Right forelimb (tissue), 1 donor: ENCODE measurements around the gene PLBD1.

ENCODE experiments used
- DNase-seq: peaks from one replicate; pipeline ENCODE4 v3.0.0-alpha.2; 2018

Gene PLBD1

DNA sequence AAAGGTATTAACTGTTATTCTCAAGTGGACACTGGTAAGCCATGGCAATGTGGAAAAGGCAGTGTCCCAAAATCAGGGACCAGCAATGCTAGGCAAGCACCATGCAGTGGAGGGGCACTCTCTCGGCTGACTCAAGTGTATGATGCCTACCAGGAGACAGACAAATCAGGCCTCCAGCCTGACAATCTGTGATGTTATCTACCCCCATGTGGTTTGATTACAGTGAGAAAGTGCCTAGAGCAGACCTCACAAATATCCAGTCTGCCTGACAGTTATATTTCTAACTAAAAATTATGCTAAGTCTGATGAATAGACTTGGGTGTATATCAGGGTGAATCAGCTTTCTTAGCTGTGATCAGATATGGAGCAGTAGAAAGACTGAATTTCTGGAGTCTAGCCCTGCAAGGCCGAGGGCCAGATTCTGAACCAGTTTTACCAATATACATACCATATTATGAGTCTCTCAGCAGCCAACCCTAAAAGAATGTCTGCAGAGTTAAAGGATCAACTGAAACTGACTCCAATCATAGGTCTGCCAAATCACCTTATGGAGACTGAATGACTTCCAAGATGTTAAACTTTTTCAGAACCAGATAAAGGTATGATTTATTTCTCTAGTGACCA is 3.2 kb downstream of the PLBD1 start:
- no peak for DNase-seq

DNA sequence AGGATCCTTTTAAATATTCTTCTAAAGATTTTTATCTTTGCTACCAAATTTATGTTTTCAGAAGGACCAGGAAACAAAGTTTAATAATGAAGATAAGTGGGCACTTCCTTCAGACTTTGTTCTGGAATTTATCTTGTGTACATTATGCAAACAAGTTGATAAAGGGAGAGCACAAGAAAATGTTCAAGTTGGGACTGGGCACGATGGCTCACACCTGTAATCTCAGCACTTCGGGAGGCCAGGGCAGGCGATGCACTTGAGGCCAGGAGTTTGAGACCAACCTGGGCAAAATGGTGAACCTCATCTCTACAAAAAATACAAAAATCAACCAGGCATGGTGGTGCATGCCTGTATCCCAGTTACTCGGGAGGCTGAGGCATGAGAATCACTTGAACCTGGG is 4.6 kb downstream of the PLBD1 start:
- no peak for DNase-seq

DNA sequence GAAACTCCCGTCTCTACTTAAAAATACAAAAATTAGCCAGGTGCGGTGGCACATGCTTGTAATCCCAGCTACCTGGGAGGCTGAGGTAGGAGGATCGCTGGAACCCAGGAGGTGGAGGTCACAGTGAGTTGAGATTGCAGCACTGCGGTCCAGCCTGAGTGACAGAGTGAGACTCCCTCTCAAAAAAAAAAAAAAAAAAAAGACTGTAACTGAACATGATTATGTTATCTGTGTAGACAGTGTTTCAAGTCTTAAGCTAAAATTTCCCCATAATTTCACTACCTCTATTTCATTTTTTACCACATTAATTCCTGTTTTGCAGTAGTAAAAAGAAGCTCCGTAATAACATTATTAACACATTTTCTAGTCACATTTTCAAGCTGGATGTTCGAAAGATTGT is 5.4 kb downstream of the PLBD1 start:
- no peak for DNase-seq

DNA sequence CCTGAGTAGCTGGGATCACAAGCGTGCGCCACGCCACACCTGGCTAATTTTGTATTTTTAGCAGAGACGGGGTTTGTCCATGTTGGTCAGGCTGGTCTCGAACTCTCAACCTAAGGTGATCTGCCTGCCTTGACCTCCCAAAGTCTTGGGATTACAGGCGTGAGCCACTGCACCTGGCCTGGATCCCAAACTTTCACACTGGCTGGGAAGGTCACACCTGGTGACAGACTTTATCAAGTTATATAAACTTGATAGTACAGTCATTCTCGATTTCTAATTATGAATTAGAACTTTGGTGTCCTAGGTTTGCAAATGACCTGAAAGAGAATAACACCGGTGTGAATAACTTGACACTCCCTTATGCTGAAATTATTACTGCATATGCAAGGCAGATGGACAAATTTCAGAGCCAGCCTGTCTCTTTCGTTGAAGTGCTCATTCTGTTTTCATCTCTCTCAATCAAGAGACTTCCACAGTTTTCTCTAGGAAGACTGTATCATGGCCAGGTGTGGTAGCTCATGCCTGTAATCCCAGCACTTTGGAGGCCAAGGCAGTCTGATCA is 5.9 kb downstream of the PLBD1 start:
- DNase-seq = no peak

DNA sequence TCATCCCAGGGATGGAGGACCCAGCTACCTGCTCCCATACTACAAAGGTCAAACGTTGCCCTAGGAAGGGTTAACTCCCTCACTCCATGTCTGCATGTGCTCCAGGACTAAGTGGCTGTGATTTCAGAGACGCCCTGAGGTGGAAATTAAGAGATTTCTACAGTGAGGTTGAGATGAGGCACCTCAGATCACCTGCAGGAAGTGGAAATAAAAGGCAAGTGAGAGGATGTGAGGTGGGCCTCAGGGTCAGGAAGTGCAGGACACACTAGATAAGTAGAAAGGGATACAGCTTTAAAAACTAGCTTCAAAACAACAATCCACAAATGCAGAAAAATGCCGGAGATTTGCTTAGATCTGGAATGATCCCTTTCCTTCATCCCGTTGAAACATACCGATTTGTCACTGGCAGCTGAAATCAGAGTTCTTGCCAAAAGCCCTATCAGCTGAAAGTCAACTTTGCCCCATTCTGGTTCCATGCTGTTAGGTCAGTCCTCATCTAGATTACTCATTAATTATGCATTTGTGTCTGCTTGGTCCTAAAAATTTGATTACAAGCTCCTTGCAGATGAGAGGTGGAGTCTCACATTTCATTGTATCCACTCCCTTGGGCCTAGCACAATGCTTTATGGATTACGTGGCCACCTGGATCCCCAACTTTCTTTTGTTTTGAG is 6.6 kb downstream of the PLBD1 start:
- no peak for DNase-seq

DNA sequence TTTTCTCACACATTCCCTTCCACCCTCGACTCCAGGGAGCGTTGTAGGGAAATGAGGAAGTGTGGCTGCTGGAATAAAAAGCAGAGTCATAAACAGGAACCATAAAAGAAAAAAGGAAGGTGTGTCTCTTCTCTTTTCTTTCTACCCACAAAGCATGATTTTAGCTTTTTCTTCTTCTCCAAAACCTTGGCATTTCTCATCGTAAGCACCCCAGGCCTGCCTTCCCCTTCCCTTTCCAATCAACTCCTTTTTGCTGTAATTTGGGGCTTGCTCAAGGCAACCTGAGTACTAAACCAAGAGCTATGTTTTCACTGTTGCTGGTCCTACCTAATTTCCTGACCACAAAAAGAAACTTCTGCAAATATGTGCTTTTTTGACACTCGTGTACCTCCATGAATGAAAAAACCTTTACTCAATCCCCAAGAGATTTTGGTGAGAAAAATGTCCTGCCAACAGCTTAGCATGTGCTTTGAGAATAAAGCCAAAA is 9.2 kb downstream of the PLBD1 start:
- no peak for DNase-seq

DNA sequence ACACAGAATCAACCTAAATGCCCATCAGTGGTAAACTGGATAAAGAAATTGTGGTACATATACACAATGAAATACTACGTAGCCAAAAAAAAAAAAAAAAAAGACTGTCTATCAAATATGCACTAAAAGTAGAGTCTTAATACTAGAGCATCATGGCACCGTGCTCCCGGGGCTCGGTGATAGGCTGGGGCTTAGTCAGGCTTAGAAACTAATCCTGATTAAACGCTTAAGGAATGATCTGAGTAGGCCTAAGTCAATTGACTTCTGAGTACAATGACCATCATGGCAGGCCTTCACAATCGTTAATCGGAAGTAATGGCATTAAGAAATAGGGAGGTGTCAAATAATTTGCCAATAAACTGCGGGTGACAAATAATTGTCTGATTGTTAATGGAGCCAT is 9.7 kb downstream of the PLBD1 start:
- DNase-seq = no peak

DNA sequence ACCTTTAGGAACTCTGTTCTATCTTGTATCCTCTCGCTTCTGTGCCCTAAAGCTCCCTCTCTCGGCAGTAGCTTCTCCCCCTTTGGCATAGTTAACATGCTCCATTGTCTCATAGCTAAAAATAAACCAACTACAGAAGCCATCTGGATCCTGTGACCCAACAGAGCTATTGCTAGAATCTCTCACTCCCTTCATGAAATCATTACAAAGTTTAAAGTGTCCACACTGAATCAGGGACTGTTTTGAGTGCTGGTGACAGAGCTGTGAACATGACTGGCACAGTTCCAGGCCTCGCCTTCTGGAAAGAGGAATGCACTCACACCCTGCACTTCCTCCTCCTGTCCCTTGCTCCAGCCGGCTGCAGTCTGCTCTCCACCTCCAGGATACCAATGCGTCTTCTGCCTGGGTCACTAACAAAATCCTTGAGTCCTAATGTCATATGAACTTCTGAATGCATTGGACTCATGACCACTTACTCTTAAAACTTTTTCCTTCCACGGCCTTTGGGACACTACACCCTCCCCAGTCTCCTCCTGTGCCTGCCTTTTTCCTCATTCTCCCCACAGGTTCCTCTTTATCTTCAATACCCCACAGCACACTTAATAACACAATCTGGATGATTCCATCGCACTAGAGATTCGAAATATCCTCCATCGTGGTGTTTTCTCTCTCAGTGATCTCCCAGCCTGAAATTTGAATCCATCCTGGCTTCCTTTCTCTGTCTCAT is 13.2 kb downstream of the PLBD1 start:
- DNase-seq = peak; percentile 55

DNA sequence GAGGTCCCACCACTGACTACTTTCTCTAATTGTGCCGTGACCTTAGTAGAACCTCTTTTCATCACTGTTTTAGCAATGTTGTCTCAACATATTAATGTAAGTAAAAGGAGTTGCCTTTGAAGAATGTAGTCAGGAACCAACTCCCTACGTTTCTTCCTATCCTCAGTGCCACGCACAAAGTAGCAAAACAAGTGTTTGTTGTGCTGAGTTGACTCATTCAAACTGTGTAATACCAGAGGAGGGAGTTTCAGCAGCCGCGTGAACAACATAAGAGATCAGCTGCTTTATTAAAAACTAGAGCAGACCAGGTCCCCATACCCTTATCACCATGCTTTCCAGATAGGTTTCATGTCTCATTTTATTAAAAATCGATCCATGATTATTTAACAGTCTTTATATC is 19.1 kb downstream of the PLBD1 start:
- no peak for DNase-seq

DNA sequence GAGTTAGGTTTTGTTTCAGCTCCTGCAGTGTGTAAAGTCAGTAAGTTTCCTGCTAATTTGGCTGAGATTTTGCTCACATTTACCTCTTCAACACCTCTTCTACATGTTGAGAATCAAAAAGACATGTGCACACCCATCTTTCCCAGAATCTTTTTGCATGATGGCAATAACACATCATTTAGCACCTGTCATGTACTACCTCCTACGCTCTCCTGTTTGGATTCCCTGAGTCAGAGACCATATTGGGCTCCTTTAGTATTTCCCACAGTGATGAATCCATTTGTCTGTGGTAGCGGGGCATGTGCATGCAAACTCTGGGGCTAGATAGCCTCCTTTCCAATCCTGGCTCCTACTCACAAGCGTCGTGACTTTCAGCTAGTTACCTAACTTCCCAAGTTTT is 20.1 kb downstream of the PLBD1 start:
- no peak for DNase-seq

DNA sequence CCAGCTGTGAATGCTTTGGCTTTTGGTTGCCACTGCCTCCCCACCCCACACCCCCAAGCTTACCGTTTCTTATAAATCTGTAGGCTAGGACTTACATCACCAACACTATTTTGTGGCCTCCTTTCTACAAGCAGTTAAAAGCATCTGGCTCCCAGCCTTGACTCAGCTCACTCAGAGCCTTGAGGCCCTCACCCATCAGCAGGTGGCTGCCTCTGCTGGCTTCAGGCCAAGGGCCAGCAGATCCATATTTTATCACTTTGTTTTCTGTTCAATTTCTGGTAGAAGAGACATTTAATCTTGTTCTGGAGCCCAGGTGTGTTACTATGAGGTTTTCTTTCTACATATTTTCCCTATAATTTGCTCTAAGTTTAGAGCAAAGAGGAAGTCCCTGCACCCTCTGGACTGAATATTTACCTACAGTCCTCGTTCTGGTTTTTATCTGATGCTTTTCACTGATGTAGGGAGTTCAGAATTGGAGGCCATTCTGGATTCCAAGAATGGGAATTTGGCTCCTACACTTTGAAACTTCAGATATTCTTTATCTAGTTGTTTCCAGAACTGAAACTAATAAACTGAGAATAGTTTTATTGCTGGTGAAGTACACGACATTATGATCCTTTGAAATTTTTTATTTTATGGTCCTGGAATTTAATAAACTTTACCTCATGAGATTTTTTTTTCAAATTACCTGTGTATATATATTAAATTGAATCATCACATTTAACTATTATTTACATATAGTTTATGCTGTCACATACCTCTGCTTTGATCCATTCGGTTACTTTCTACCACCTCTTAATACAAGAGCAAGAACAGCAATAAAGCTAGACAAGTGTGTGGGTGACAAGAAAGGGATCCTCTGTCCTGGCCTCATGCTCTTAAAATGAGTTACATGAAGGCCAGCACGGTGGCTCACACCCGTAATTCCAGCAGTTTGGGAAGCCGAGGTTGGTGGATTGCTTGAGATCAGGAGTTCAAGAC is 22.2 kb downstream of the PLBD1 start:
- DNase-seq = no peak

DNA sequence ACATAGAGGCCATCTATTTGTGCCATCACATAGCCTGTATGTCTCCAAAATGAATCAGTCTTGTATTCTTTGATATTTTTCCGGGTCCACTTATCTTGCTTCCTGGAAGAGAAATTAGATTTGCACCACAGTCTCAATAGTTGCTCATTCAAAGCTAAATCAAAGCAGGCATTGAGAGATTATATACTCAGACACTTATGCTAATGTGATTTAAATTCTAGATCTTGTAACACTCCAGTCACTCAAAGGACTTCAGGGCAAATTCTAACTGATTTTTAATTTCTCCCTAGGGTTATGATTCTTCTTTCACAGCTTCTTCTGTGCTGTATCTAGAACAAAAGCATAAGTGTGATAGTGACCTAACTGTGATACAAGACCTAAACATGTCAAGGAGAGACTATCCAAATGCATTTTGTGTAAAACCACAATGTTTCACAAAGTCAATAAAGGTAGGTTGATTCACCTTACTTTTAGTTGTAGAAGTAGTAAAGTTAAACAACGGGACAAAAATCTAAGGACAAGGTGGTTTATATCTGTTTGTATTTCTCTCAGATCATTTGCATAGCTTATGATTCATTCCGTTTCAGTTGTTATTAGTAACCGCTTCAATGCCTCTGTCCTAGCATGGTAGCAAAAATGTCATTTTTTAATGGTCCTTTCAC is 26.8 kb downstream of the PLBD1 start:
- no peak for DNase-seq

DNA sequence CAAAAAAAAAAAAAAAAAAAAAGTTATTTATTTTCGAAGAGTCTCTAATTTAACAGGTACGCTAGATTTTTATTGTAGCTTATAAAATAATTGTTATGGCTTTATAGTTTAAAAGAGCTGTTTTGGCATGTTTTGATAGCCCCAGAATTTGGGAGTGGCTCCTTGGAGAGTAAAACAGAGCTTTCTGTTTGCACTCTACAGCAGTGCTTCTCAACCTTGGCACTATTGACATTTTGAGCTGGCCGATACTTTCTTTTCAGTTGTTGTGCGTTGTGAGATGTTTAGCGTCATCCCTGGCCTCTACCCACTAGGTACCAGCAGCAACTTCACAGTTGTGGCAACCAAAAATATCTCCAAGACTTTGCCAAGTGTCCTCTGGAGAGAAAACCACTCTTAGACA is 30.6 kb downstream of the PLBD1 start:
- no peak for DNase-seq

DNA sequence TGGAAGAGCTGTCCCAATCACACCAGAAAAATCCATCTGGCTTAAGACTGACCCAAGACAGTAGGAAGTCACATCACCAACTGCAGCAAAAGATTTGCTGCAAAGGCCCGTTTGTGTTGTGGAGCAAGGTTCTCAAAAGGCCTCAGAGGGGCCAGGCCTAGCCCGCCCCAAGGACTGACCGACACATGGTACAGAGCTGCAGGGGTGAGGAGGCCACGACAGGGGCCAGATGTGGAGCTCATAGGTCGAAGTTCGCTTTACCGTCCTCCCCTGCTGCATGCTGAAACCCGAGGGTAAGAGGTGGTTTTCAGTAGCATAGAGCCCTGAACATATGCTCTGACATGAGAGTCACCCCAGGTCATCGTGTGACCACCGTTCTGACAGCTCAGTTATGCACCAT is 35.5 kb downstream of the PLBD1 start:
- no peak for DNase-seq

DNA sequence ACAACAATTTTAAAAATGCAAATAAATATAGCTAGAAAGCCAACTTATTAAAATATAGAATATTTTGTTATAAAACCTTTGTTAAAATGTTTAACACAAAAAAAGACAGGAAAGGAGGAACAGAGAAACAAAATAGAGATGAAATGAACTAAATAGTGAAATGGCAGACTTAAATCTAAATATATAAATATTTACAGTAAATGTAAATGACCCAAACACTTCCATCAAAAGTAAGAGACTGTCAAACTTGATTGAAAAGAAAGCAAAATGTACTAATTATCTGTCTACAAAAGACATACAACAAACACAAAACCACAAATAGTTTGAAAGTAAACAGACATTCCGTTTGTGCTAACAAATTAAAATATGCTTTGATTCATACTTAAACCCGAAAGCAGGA is 41.7 kb downstream of the PLBD1 start:
- DNase-seq = no peak

DNA sequence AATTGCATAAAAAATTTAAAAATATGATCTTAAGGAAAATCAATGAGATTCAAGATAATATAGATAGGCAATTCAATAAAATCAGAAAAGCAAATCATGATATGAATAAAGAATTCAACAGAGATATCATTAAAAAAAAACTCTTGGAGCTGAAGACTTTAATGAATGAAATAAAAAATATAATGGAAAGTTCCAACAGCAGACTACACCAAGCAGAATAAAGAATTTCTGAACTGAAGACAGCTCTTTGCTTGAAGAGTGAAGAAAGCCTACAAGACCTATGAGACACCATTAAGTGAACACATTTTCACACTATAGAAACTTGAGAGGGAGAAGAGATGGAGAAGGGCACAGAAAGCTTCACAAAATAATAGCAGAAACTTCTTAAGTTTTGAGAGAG is 45.9 kb downstream of the PLBD1 start:
- DNase-seq = no peak

DNA sequence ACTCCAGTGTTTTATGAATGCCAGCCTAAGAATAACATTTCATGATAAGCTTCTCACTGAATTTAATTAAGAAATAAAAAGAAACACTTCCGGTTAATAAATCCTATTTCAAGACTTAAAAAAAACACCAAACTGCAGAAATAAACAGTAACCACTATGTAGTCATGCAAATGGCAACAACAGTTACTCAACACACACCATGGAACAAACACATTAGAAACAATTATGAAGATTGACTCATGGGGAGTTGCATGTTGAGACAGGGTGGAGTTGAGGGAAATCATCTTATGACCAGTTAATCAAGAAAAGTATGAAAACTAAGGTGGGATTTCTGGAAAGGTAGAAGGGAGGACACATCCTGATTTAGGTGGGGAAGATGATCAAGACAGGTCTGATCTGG is 52.7 kb downstream of the PLBD1 start:
- DNase-seq = no peak

DNA sequence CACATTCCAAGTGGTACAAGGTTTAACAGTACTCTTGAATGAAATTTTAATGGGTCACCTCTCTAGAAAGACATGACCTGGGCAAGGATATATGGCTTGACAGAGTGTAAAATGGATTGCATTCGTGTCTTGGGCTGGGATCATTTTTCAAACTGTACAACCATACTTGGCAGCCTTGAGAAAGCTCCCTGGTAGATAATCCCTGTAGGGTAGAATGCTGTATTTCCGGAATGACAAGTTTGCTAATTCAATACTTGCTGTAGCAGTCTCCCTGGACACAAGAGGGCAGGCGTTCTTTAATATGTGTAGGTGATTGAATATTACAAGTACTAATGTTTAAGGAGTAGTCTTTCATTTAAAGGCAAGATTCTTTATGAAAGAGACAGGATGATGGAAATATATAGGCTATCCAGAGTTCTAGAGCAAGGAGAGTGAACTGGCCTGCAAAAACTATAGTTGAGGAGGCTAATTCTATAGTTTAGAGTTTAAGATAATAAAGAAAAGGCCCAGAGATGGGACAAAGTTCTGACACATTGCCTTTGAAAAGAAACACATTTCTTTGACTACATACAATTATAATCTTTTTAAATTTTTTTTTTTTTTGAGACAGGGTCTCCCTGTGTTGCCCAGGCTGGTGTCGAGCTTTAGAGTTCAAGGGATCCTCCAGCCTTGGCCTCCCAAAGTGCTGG is 53.4 kb downstream of the PLBD1 start:
- no peak for DNase-seq

DNA sequence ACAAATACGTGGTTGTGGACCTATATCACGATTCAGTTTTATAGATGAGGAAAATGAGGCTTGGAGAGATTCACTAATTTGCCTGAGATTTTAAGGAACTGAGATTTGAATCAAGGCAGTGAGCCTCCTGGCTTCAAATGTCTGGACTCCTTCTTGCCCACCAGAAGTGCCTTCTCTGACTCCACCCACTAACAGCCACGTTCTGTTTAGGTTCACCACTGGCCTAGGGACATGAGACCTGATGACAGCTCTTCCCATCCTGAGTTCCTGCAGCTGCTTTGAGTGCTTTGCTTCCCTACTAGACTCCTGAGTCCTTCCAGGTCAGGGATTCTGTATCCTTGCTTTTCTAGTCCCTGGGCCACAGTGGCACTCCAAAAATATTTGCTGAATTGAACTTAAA is 57.1 kb downstream of the PLBD1 start:
- DNase-seq = no peak

DNA sequence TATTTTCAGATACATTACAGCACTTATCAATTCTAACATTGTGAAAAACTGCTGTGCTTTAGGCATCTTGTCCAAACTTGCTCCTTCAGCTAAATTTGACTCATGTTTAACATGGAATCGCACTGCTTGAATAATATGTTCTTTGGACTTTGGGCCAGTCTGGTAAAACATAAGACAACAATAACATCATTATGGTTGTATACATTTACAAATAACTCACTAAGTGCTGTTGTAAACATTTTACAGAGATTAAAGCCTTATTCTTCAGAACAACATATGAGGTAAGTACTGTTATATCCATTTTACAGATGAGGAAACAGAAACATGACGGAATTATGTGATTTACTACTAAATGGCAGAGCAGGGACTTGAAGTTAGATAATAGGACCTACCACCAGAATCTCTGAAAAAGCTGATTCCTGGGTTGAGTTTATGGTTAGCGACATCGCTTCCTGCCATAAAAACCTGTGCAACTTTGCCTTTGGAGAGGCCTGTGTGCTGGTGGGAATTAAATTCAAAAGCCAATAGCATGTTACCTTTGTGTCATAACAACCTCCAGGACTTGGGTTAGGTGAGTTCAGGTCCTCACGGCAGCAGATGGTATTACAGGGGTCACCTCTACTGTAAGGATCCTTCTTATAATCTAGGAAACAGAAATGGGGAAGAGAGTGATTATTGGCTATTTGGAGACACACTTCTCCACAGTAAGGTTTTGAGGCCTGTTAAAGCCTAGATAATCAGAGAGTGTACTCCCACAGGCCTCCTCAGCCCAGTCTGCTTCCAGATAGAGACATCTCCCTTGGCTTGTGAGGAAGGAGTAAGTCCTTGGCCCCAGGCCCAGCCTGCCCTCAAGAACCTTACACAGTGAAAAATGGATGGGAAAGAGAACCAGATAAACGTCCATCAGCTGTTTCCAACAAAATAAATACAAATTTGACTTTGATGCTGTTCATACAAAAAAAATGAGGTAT is 61.8 kb downstream of the PLBD1 start:
- no peak for DNase-seq
